Measurements from ENCODE around the gene OSR1. TPM values are rescaled to one million over a fixed set of nuclear protein-coding genes. Genes with fewer than 3 reads are reported as not detected.
"Not testable (repeated sequence)": the region's sequence is repeated elsewhere in the genome, so short reads cannot be mapped to it uniquely, and the experiment has no call there.

OSR1 gene
- total RNA-seq: not detected

GRCh38 chr2:19358242-19359020 is at the start of gene OSR1:
OSR1 (minus strand) TSS chr2:19358623; CDS start chr2:19353805, 4,818 bp downstream.
- Mint-ChIP-seq H3K27me3 (peaks cover 89% of the 10 kb centered on the region), H3K36me3 (ENCODE audit: low read depth) (no peaks in the 10 kb centered on the region), H3K27ac (no peak within 1 kb of the TSS), H3K4me3 (peak within 1 kb of the TSS; percentile 26), H3K9me3 (ENCODE audit: low read depth) (no peaks in the 10 kb centered on the region), H3K4me1 (peaks cover 46% of the 10 kb centered on the region)
- ChIA-PET POLR2A (interaction anchor here (1.4 kb wide), 1 partner anchor 11 kb away, joined by 3 read pairs; no protein-coding TSS in a partner anchor), CTCF (interaction anchor here (1.0 to 4.1 kb wide), 3 partner anchors 10 to 800 kb away, joined by 3 to 34 read pairs (median 4); no protein-coding TSS in a partner anchor)
- peak; percentile 20 for ATAC-seq
- DNase-seq: peak; percentile 49
- intact Hi-C loops (cut with DNase I, micrococcal nuclease): loop anchor here in 1 of 2 experiments (2.0 kb wide), 1 partner anchor 504 kb away; no protein-coding TSS in a partner anchor

GRCh38 chr2:19403785-19404184 is 45.4 kb upstream of the OSR1 start:
- no peaks in the 10 kb centered on the region for H3K36me3 Mint-ChIP-seq (ENCODE audit: low read depth)
- ATAC-seq (no peak), DNase-seq (no peak)
- no peak overlapping the region for H3K27ac Mint-ChIP-seq
- H3K9me3 Mint-ChIP-seq (ENCODE audit: low read depth): peaks cover 2% of the 10 kb centered on the region
- CTCF ChIA-PET: no interaction called here
- H3K4me3 Mint-ChIP-seq: no peak overlapping the region
- H3K27me3 Mint-ChIP-seq: peaks cover 13% of the 10 kb centered on the region
- no peaks in the 10 kb centered on the region for H3K4me1 Mint-ChIP-seq
- intact Hi-C loops (cut with DNase I, micrococcal nuclease): no loop called here
- POLR2A ChIA-PET: no interaction called here

- H3K4me3 Mint-ChIP-seq: no peak overlapping the region
- intact Hi-C loops (cut with DNase I, micrococcal nuclease): no loop called here
- peaks cover under 1% of the 10 kb centered on the region for H3K9me3 Mint-ChIP-seq (ENCODE audit: low read depth)
- DNase-seq (no peak), ATAC-seq (no peak)
- CTCF ChIA-PET: interaction anchor here (1.3 kb wide), 1 partner anchor 10 kb away, joined by 3 read pairs; no protein-coding TSS in a partner anchor
- H3K27me3 Mint-ChIP-seq: peaks cover 16% of the 10 kb centered on the region
- POLR2A ChIA-PET: no interaction called here
- H3K36me3 Mint-ChIP-seq (ENCODE audit: low read depth): no peaks in the 10 kb centered on the region
- no peak overlapping the region for H3K27ac Mint-ChIP-seq
- no peaks in the 10 kb centered on the region for H3K4me1 Mint-ChIP-seq
These were observed 33.8 kb upstream of the OSR1 start for GRCh38 chr2:19392191-19392590.

GRCh38 chr2:19389469-19389868 is 31.0 kb upstream of the OSR1 start:
- intact Hi-C loops (cut with DNase I, micrococcal nuclease); ATAC-seq; CTCF ChIA-PET; POLR2A ChIA-PET; DNase-seq; H3K36me3 Mint-ChIP-seq (ENCODE audit: low read depth); H3K9me3 Mint-ChIP-seq (ENCODE audit: low read depth); H3K4me3 Mint-ChIP-seq; H3K4me1 Mint-ChIP-seq; H3K27ac Mint-ChIP-seq: not testable (repeated sequence)
- peaks cover 20% of the 10 kb centered on the region for H3K27me3 Mint-ChIP-seq

GRCh38 chr2:19380532-19380931 is 22.1 kb upstream of the OSR1 start:
- no peak for ATAC-seq

GRCh38 chr2:19378939-19379338 is 20.5 kb upstream of the OSR1 start:
- ATAC-seq: no peak
- Mint-ChIP-seq H3K27me3 (peaks cover 37% of the 10 kb centered on the region), H3K4me1 (no peaks in the 10 kb centered on the region), H3K9me3 (ENCODE audit: low read depth) (no peaks in the 10 kb centered on the region), H3K36me3 (ENCODE audit: low read depth) (no peaks in the 10 kb centered on the region), H3K4me3 (no peak overlapping the region), H3K27ac (no peak overlapping the region)
- CTCF ChIA-PET: no interaction called here
- no peak for DNase-seq
- POLR2A ChIA-PET: no interaction called here
- intact Hi-C loops (cut with DNase I, micrococcal nuclease): no loop called here

More at GRCh38 chr2:19380532-19380931, 22.1 kb upstream of the OSR1 start:
- Mint-ChIP-seq H3K4me1 (no peaks in the 10 kb centered on the region), H3K9me3 (ENCODE audit: low read depth) (no peaks in the 10 kb centered on the region), H3K27ac (no peak overlapping the region), H3K36me3 (ENCODE audit: low read depth) (no peaks in the 10 kb centered on the region), H3K4me3 (no peak overlapping the region), H3K27me3 (peaks cover 32% of the 10 kb centered on the region)
- no peak for DNase-seq
- ChIA-PET POLR2A (no interaction called here), CTCF (no interaction called here)
- intact Hi-C loops (cut with DNase I, micrococcal nuclease): no loop called here

GRCh38 chr2:19377717-19378116 is 19.3 kb upstream of the OSR1 start:
- intact Hi-C loops (cut with DNase I, micrococcal nuclease): no loop called here
- ChIA-PET POLR2A (no interaction called here), CTCF (interaction anchor here (1.2 kb wide), 1 partner anchor 856 kb away, joined by 4 read pairs; no protein-coding TSS in a partner anchor)
- ATAC-seq (no peak), DNase-seq (no peak)
- no peaks in the 10 kb centered on the region for H3K9me3 Mint-ChIP-seq (ENCODE audit: low read depth)
- H3K4me1 Mint-ChIP-seq: no peaks in the 10 kb centered on the region
- H3K36me3 Mint-ChIP-seq (ENCODE audit: low read depth): no peaks in the 10 kb centered on the region
- H3K27me3 Mint-ChIP-seq: peaks cover 37% of the 10 kb centered on the region
- no peak overlapping the region for H3K4me3 Mint-ChIP-seq
- no peak overlapping the region for H3K27ac Mint-ChIP-seq

GRCh38 chr2:19373352-19373751 is 14.9 kb upstream of the OSR1 start:
- Mint-ChIP-seq H3K27ac (no peak overlapping the region), H3K4me3 (no peak overlapping the region), H3K27me3 (peaks cover 43% of the 10 kb centered on the region), H3K9me3 (ENCODE audit: low read depth) (no peaks in the 10 kb centered on the region), H3K4me1 (no peaks in the 10 kb centered on the region), H3K36me3 (ENCODE audit: low read depth) (no peaks in the 10 kb centered on the region)
- ChIA-PET POLR2A (no interaction called here), CTCF (no interaction called here)
- ATAC-seq: no peak
- no peak for DNase-seq
- intact Hi-C loops (cut with DNase I, micrococcal nuclease): no loop called here

GRCh38 chr2:19371996-19372582 is 13.7 kb upstream of the OSR1 start:
- no peaks in the 10 kb centered on the region for H3K36me3 Mint-ChIP-seq (ENCODE audit: low read depth)
- intact Hi-C loops (cut with DNase I, micrococcal nuclease): no loop called here
- DNase-seq (no peak), ATAC-seq (no peak)
- H3K4me3 Mint-ChIP-seq: no peak overlapping the region
- H3K27me3 Mint-ChIP-seq: peaks cover 37% of the 10 kb centered on the region
- POLR2A ChIA-PET: no interaction called here
- H3K4me1 Mint-ChIP-seq: no peaks in the 10 kb centered on the region
- no peaks in the 10 kb centered on the region for H3K9me3 Mint-ChIP-seq (ENCODE audit: low read depth)
- CTCF ChIA-PET: interaction anchor here (1.0 kb wide), 1 partner anchor 54 kb away, joined by 3 read pairs; no protein-coding TSS in a partner anchor
- no peak overlapping the region for H3K27ac Mint-ChIP-seq

- ATAC-seq (no peak), DNase-seq (no peak)
- no peaks in the 10 kb centered on the region for H3K9me3 Mint-ChIP-seq (ENCODE audit: low read depth)
- no peaks in the 10 kb centered on the region for H3K4me1 Mint-ChIP-seq
- no peak overlapping the region for H3K27ac Mint-ChIP-seq
- H3K4me3 Mint-ChIP-seq: no peak overlapping the region
- ChIA-PET CTCF (interaction anchor here (0.6 to 1.0 kb wide), 2 partner anchors 21 to 1549 kb away, joined by 3 to 4 read pairs; no protein-coding TSS in a partner anchor), POLR2A (no interaction called here)
- intact Hi-C loops (cut with DNase I, micrococcal nuclease): no loop called here
- H3K27me3 Mint-ChIP-seq: peaks cover 34% of the 10 kb centered on the region
- H3K36me3 Mint-ChIP-seq (ENCODE audit: low read depth): no peaks in the 10 kb centered on the region
These were observed 11.0 kb upstream of the OSR1 start for GRCh38 chr2:19369341-19369955.

GRCh38 chr2:19368760-19369159 is 10.3 kb upstream of the OSR1 start:
- Mint-ChIP-seq H3K27ac (no peak overlapping the region), H3K9me3 (ENCODE audit: low read depth) (no peaks in the 10 kb centered on the region), H3K36me3 (ENCODE audit: low read depth) (no peaks in the 10 kb centered on the region), H3K4me1 (no peaks in the 10 kb centered on the region), H3K27me3 (peaks cover 31% of the 10 kb centered on the region), H3K4me3 (no peak overlapping the region)
- DNase-seq: no peak
- ChIA-PET CTCF (interaction anchor here (0.6 to 1.0 kb wide), 2 partner anchors 20 to 1550 kb away, joined by 3 to 4 read pairs; no protein-coding TSS in a partner anchor), POLR2A (no interaction called here)
- intact Hi-C loops (cut with DNase I, micrococcal nuclease): no loop called here
- no peak for ATAC-seq
